HT1080 (cell line): Measurements from ENCODE around the gene USP7. TPM values are rescaled to one million over a fixed set of nuclear protein-coding genes. Genes with fewer than 3 reads are reported as not detected.
"Not testable (repeated sequence)": the region's sequence is repeated elsewhere in the genome, so short reads cannot be mapped to it uniquely, and the experiment has no call there.

ENCODE experiments used
- DNase-seq: peaks from one replicate; pipeline ENCODE4 v3.0.0-alpha.2; 2015; ENCODE audit warnings: low read depth
- polyA plus RNA-seq, 2 experiments: library from polyadenylated mRNA; depleted of rRNA; stranded (reverse); fragments of >200 nt; gene quantifications; 2 replicates each; pipeline ENCODE4 v1.2.3, GENCODE V29; 2015
- total RNA-seq: library from RNA; depleted of rRNA; stranded (reverse); fragments of >200 nt; shearing (Covaris generic); gene quantifications from 2 replicates; pipeline ENCODE4 v1.2.3, GENCODE V29; 2014; rRNA removed

Gene USP7
- 51.2 and 86.0 TPM in 2 replicates for total RNA-seq
- polyA plus RNA-seq (2015; cell fraction: cytosol; rRNA removed) = 56.3 and 76.2 TPM in 2 replicates
- 142 and 157 TPM in 2 replicates for polyA plus RNA-seq (2015; cell fraction: nucleus; rRNA removed)

DNA sequence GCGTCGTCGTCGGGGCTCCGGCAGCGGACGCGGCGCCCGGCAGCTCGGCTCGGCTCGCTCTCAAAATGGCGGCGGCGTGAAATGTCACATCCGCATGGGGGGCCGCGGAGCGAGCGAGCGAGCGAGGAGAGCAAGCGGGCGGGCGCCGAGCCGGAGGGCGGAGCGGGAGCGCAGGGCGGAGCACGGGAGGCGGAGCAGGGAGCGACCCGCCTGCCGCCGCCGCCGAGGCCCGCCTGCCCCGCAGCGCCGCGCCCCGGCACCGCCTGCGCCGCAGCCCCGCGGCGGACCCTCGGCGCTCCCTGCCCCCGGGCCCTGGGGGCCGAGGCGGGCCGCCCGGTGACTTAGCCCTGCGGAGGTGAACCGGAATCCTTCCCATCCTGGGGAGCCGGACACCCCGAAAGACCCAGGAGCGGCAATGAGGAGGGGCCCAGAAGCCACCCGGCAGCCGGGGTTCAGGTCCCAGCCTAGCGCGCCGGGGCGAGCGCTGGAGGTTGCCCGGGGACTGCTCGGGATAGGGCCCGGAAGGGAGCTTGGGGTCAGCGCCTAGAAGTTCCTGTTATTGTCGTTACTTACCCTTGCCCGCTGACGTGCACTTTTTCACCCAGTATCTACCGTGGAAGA lies at the start of gene USP7:
USP7 (minus strand) TSS at position 86 of the 621 bp plus-strand sequence. CDS start 621 bp downstream, outside the sequence.
- peak; percentile 80 for DNase-seq

GRCh38 chr16:9013508-9013864 lies 49.8 kb upstream of the USP7 start:
- DNase-seq = no peak

GRCh38 chr16:9012848-9013507 lies 49.3 kb upstream of the USP7 start:
- no peak for DNase-seq

- DNase-seq = no peak
These were observed 48.6 kb upstream of the USP7 start for GRCh38 chr16:9012330-9012729.

DNA sequence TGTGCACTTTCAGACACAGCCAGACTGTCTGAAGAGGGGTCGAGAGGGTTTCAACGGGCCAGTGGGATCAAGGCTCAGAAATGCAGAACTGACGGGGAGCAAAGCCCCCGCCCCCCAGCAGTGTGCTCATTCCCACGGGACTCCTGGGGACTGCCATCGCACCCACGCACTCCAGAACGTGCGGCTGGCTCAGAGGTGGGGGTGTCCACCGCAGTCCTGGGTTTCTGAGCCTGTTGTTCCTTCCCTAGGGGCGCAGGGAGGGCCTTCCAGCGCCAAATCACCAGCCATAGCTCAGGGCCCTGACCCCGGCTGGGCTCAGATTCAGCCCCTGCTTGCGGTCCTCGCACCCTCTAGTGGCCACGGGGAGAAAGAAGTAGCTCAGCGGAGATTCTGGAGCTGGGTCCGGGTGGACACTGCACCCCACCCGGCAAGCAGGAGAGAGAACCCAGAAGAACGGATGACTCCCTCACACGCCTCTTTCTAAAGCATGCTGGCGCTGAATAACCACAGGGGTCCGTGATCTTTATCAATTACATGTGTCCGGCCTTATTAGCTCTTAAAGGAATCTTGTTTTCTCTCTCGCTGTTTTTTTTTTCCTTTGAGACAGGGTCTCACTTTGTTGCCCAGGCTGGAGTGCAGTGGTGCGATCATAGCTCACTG lies 45.0 kb upstream of the USP7 start:
- DNase-seq = peak; percentile 50

GRCh38 chr16:9007177-9007794 lies 43.6 kb upstream of the USP7 start:
- peak; percentile 28 for DNase-seq

DNA sequence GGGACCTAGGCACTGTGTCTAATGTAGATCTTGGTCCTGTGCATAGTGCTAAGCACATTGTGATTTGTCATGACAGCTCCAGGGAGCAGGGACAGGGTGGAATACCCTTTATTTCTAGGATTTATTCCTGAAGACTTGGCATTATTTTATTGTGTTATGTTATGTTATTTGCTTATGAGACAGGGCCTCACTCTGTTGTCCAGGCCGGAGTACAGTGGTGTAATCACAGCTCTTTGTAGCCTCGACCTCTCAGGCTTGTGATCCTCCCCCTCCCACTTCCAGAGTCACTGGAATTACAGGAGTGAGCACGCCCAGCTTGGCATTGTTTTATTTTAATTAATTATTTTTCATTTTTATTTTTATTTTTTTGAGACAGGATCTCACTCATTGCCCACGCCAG lies 40.5 kb upstream of the USP7 start:
- no peak for DNase-seq

- no peak for DNase-seq
These were observed 40.1 kb upstream of the USP7 start for GRCh38 chr16:9003763-9004162.

- DNase-seq = no peak
These were observed 39.6 kb upstream of the USP7 start for GRCh38 chr16:9003322-9003721.

DNA sequence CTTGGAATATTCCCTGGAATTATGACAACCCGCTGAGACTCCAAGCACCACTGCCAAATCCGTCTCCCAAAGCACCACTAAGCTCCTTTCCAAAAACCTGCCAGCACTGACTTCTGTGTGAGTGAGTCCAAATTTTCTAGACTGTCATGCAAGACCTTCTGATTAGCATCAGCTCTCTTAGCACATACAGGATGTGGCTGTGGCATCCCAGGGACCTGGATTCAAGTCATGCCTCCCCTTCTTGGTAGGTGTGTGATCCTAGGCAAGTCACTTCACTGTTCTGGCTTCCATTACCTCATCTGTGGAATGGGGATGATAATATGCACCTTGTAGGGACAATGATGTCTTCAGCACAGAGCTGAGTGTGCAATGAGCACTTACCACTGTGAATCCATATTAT lies 38.3 kb upstream of the USP7 start:
- DNase-seq = no peak

DNA sequence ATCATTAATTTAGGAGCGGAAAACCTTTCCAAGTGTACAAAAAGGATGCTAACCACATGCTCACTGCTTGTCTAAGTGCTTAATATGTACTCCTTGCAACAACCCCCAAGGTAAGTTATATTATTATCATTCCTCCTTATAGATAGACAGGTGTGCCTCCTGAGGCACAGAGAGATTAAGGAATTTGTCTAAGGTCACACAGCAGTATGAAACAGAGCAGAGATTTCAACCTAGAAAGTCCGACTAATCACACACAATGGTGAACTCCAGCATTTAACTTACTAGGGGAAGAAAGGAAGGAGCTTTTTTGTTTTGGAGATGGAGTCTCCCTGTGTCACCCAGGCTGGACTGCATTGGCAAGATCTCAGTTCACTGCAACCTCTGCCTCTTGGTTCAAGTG lies 37.0 kb upstream of the USP7 start:
- no peak for DNase-seq

DNA sequence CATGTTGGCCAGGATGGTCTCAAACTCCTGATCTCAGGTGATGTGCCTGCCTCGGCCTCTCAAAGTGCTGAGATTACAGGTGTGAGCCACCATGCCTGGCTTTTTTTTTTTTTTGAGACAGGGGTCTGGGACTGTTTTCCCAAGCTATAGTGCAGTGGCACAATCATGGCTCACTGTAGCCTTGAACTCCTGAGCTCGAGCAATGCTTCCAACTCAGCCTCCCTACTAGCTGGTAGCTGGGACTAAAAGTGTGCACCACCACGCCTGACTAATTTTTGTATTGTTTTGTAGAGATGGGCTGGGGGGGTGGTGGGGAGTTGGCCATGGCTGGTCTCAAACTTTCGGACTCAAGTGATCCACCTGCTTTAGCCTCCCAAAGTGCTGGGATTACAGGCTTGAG lies 36.1 kb upstream of the USP7 start:
- no peak for DNase-seq

DNA sequence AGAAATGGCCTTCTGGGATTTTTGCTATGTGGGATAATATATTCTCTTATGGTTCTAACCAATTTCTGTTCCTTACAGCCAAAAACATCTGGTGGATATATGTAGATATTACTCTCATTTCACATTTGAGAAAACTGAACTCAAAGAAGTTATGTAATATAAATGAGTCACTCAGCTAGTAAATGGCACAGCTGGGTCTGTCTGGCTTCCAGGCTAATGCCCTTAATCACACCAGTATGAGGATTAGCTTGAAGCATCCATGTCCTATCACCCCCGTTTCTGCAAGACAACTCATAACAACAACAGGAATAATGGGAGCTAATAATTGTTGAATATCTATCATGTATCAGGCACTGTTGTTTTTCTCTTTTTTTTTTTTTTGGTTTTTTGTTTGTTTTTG lies 34.4 kb upstream of the USP7 start:
- DNase-seq = no peak

DNA sequence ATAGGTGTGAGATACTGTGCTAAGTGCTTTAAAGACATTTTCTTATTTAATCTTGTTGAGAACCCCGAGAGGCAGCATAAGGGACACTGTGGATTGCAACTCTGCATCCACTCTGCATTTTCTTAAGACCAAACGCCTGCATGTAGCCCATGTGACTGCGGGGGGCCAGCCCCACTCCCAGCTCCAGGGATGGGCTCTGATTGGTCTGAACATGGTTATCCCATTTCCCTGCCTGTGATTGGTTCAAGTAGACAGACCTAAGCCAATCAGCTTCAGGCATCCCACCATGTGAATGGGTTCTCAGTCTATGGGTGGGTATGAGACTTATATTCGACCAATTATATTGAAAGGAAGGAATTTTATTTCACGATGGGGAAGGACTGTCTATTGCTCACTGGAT lies 33.2 kb upstream of the USP7 start:
- DNase-seq = no peak

DNA sequence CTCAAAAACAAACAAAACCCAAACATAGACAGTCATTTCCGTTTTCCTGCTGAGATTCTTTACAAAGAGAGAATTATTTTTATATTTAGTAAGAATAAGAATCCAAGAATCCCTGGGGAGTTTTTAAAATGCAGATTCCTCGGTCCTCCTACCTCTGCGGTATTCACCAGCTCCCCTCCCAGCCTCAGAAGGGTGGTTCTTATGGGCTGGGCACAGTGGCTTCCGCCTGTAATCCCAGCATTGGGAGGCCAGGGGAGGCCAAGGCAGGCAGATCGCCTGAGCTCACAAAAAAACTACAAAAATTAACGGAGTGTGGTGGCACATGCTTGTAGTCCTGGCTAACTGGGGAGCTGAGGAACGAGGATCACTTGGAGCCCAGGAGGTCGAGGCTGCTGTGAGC lies 26.7 kb upstream of the USP7 start:
- DNase-seq = no peak

- DNase-seq = no peak
These were observed 25.6 kb upstream of the USP7 start for GRCh38 chr16:8989099-8989878.

GRCh38 chr16:8986818-8987191 lies 23.1 kb upstream of the USP7 start:
- no peak for DNase-seq

GRCh38 chr16:8986111-8986510 lies 22.4 kb upstream of the USP7 start:
- DNase-seq = no peak

DNA sequence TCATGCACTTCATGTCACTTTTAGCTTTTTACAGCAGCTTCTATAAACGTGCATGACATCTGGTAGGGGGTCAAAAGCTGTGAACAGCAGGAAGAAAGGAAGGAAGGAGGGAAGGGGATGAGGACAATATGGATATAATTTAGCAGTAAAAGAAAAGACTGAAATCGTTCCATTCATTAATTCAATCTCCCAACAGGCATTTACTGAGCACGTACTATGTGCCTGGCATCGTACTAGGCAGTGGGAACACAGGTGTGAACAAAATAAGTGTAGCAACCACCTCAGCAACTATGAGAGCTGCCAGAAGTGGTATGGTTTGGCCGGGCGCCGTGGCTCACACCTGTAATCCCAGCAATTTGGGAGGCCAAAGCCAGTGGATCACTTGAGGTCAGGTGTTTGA lies 19.1 kb upstream of the USP7 start:
- DNase-seq = no peak

DNA sequence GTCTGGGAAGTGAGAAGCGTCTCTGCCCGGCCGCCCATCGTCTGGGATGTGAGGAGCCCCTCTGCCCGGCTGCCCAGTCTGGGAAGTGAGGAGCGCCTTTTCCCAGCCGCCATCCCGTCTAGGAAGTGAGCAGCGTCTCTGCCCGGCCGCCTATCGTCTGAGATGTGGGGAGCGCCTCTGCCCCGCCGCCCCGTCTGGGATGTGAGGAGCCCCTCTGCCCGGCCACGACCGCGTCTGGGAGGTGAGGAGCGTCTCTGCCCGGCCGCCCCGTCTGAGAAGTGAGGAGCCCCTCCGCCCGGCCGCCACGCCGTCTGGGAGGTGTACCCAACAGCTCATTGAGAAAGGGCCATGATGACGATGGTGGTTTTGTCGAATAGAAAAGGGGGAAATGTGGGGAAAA lies 18.2 kb upstream of the USP7 start:
- DNase-seq = not testable (repeated sequence)

GRCh38 chr16:8976189-8976588 lies 12.5 kb upstream of the USP7 start:
- DNase-seq = not testable (repeated sequence)
